ENCODE results near the gene PHF14.
"Not testable (repeated sequence)": the region's sequence is repeated elsewhere in the genome, so short reads cannot be mapped to it uniquely, and the experiment has no call there.

PHF14 gene

GRCh38 chr7:10981317-10981716 is 7.6 kb downstream of the PHF14 start:
- no peak for DNase-seq

GRCh38 chr7:10990748-10991147 is 17.1 kb downstream of the PHF14 start:
- DNase-seq = not testable (repeated sequence)

DNA sequence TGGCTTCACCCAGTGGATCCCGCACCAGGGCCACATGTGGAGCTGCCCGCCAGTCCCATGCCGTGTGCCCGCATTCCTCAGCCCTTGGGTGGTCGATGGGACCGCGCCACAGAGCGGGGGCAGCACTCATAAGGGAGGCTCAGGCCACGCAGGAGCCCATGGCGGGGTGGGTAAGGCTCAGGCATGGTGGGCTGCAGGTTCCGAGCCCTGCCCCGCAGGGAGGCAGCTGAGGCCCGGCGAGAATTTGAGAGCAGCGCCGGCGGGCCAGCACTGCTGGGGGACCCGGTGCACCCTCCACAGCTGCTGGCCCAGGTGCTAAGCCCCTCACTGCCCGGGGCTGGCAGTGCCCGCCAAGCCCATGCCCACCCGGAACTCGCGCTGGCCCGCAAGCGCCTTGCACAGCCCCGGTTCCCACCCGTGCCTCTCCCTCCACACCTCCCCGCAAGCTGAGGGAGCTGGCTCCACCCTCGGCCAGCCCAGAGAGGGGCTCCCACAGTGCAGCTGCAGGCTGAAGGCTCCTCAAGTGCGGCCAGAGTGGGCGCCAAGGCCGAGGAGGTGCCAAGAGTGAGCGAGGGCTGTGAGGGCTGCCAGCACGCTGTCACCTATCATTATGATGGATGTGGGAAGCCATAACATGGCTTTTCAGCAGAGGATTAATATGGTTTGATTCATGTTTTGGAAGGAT is 22.0 kb downstream of the PHF14 start:
- not testable (repeated sequence) for DNase-seq

DNA sequence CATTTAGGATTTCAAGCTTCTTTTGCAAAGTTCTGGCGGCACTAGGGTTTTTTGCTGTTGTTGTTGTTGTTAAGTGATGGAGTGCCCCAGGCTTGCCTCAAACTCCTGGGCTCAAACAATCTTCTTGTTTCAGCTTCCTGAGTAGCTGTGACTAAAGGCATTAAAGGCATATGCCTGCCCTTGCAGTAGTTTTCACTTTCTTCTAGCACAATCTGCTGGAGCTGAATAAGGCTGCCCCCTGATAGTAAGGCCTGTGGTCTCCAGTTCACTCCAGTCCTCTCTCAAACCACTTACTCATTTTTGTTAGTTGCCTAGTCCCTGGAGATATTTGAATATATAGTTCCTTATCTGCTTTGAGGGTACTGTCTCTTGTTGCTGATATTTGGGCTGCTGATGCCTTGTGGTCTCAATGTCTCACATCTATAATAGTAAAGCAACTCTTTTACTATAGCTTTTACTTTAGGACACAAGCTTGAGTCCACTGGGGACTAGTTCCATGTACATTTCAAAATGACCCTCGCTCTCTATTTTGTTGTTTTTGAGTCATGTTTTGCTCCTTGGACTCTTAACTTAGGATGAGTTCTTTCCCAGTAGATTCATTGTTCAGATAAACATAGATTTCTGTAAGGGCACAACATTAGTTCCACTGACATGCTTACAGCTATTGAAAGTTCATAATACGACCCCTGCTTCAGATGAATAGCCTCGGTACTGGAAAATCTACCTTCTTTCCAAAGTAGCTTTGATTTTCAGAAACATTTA is 25.5 kb downstream of the PHF14 start:
- DNase-seq = no peak

DNA sequence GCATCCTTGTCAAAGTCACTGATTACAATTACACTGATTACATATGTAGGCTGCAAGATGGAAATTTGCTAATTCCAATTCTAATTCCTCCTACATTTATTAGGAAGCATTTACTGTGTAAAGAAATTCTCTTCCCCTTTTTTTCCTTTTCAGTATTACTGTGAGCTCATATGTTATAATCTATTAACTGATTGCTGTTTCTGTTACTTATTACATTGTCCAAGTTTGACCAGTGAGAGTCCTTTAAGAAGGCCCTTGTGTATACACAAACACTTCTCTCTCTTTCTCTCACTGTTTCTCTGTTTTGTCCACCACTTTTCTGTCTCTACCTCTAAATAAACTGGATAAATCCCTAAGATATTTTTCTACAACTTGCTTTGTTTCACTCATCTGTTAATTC is 31.5 kb downstream of the PHF14 start:
- no peak for DNase-seq

- no peak for DNase-seq
Observed at GRCh38 chr7:11006291-11006690, 32.6 kb downstream of the PHF14 start.

DNA sequence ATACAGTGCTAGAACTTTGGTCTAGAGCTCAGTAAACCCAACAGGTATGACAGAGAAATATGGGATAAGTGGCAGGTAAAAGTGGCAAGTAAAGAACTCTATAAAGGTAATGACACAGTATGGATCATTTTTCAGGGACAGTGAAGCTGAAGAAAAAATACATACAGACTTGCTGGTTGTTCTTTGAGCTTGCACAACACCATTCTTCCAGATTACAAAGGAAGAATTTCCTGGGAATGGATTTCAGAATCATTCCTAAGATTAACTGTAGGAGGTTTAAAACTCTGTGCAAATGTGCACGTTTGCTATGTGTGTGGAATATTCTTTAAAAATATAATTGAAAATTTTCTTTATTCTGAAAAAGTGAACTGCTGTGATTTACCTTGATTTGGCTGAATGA is 36.0 kb downstream of the PHF14 start:
- no peak for DNase-seq

DNA sequence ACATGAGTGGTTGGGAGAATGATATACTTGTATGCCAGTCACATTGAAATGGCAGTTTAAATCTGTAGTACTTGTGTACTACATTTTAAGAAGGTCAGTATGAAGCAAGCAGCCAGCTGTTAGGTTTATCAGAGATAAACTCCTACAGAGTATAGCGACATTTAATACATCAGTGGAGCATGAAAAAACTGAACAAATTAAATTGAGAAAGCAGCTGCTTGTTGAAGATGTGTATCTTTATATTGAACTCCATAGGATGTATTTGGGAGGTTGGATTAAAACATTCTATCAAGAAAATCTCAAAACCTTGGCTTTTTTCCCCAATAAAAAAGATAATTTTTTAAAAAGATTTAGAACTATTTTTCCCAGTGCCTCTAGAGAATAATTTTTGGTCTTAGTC is 47.8 kb downstream of the PHF14 start:
- DNase-seq = no peak

DNA sequence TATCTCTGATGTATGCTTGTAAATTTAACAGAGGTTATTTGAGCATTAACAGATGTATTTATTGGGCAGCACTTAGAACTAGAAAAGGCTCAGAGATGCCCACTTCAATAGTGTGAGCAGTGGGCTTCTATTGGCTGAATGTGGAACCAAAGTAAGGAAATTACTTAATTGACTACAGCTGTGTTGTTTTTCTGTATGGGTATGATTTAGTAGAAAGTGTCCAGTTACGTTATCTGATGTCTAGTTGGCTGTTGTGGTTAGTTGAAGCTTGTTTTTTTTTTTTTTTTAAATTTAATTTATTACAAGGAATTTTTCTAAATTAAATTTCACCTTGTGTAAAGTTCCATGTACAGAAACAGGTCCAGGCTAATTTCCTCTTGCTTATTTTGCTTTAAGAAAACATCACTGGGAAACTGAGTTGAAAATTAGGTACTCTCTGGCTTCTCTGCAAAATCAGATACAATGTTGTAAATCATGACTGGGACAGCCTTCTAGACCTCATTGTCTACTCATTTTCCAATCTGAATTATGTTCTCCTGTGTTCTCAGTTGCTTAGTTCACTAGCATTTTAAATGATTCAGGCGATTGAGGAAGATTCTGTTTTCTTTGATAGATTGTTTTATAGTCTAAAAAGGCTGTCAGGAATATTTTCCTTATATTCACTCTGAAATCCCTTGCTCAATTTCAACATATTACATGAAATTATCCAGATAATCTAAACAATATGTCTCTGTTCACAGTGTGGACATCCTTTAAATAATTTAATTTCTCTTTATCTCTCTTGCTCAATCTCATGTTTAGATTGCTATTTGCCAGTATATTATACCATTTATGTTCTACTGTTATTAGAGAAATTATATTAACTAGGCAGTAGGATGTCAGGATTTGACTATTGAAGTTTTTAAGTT is 53.0 kb downstream of the PHF14 start:
- no peak for DNase-seq

GRCh38 chr7:11035661-11036060 is 62.0 kb downstream of the PHF14 start:
- DNase-seq = no peak

GRCh38 chr7:11039974-11040373 is 66.3 kb downstream of the PHF14 start:
- no peak for DNase-seq

DNA sequence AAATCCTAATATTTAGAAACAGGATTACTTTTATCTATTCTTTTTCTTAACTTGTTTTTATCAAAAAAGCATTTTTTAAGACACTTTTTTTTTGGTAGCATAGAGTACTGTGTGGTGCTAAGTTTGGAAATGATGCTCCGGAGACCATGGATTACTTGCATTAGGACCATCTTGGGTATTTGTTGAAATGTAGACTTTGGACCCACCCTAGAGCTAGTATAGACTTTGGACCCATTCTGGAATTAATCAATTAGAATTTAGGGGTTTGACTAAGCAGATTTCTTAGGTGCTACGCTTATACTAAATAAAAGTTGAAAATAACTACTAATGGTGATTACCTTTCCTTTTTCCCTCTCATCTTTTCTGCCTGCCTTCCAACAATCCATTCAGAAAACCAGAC is 80.4 kb downstream of the PHF14 start:
- DNase-seq = no peak

DNA sequence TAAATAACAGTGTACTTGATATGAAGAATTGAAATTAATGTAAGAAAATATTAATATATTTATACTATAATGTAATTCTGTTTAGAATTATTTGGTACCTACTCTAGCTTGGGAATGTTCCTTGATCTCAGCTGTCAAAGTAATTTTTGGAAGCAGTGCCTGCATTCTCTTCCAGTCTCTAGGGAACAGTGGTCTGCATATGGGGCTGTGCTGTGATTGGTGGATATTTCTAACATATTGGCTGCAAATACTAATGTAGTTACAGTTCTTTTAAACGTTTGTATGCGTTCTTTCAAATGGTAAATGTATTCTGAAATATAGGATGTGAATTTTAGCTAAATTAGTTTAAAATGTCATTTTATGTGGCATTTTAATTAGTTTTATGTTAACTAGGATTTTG is 87.2 kb downstream of the PHF14 start:
- DNase-seq = no peak

GRCh38 chr7:11062110-11062509 is 88.4 kb downstream of the PHF14 start:
- DNase-seq = no peak

- DNase-seq = no peak
Observed at GRCh38 chr7:11069591-11069990, 95.9 kb downstream of the PHF14 start.

DNA sequence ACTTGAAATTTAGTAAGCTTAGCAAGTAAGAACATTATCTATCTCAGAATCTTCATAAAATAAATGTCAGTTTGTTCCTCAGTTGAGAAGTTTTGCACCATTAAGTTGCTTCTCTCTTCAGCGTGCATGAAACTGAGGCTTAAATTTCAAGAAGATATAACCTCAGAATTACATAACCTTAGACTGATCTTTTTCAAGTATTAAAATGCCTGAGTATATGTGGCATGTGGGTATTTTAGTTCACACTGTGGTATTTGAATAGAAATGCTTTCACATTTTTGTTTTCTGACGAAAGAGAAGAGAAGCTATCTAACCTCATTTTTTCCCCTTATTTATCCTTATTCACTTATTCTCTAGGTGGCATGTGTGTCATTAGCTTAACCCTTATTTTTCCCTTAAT is 104.1 kb downstream of the PHF14 start:
- no peak for DNase-seq

DNA sequence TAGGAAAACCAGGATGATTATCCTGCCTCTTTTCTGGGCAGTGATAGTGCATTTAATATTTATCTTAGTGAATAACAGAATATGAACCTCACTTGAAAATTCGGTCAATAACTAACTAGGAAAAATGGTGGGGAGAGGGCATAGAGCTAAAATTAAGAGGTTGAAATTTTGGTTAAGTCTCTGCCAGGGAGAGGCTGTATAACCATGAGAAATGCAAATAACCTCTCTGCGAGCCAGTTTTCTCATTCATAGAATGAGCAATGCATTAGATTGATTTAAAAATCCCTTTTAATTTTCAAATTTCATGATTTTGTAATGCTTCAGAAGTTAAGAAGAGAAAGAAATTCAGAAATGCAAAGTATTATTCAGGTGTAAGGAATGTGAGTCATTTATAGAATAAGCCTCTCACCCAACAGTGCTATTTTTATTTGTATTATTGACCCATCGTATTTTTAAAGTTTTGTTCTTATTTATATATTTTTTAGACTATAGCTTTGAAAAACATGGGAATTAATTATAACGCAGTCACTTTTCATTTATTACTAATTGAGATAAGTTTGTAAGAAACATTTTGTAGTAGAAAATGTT is 104.7 kb downstream of the PHF14 start:
- no peak for DNase-seq

- DNase-seq = no peak
Observed at GRCh38 chr7:11079907-11080306, 106.2 kb downstream of the PHF14 start.

DNA sequence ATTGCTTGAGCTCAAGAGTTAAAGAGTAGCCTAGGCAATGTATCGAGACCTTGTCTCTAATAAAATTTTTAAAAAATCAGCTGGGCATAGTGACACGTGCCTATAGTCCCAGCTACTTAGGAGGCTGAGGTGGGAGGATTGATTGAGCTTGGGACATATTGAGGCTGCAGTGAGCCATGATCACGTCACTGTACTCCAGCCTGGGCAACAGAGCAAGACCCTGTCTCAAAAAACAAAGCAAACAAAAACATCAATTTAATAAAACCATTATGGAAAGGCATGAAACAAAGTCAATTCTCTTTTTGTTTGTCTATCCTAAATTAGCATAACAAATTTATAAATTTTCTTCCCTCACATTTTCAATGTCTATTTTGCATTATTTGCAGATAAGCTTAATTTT is 108.4 kb downstream of the PHF14 start:
- no peak for DNase-seq

GRCh38 chr7:11082552-11083213 is 109.0 kb downstream of the PHF14 start:
- DNase-seq = no peak

DNA sequence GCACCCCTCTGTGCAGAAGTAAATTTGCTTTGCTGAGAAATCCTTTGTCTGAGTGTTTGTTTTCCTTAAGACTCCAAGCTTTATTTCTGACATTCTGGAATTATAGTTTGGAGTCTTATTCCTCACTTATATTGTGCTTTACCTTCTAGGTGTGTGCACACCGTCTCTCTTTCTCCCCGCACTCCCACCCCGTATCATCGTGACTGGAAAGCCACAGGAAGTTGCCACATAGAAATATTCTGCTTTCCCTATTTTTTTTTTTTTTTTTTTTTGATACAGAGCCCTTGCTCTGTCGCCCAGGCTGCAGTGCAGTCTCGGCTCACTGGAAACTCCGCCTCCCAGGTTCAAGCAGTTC is 109.5 kb downstream of the PHF14 start:
- DNase-seq = no peak

- DNase-seq = no peak
Observed at GRCh38 chr7:11104578-11104977, 130.9 kb downstream of the PHF14 start.

- DNase-seq = no peak
Observed at GRCh38 chr7:11109659-11110058, 136.0 kb downstream of the PHF14 start.
